ENCODE data around the gene MPP2. TPM values are rescaled to one million over a fixed set of nuclear protein-coding genes. Genes with fewer than 3 reads are reported as not detected.

Gene MPP2
- total RNA-seq, 1 experiment from 2014 or later, result 5.5 TPM

DNA sequence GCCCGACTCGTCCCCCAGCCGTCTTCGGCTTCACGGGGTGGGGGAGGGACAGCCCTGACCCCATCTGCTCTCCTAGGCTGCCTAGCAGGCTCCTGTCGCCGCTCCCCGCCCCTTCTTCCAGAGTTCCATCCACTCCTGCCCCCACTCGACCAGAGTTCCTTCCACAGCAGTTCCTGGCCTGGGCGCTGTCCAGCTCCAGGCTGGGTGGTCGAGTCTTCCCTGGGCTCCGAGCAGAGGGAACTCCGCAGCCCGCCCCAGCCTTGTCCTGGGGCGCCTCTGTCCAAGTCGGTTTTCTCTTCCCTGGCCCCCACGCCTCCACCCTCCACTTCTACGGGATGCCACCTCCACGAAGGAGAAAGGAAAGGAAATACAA lies 45.0 kb upstream of the MPP2 start:
- Mint-ChIP-seq H3K4me1 (ENCODE audit: low read depth, unreplicated experiment) (peaks cover 9% of the 10 kb centered on the region), H3K27me3 (ENCODE audit: unreplicated experiment) (peaks cover 80% of the 10 kb centered on the region), H3K27ac (ENCODE audit: unreplicated experiment) (no peak overlapping the region), H3K36me3 (ENCODE audit: insufficient read depth, unreplicated experiment) (no peaks in the 10 kb centered on the region), H3K9me3 (ENCODE audit: low read depth, unreplicated experiment) (no peaks in the 10 kb centered on the region), H3K4me3 (ENCODE audit: low read depth, unreplicated experiment) (peak overlapping the region; percentile 33)
- DNase-seq, result no peak
- CTCF ChIA-PET, result no interaction called here
- intact Hi-C loops (cut with micrococcal nuclease; ENCODE audit: unreplicated experiment), result no loop called here
- no TSS peak for BruUV-seq (replicated peaks)
- no peak for TF ChIP-seq CTCF (IDR thresholded peaks at IDR 0.05; ENCODE audit: unreplicated experiment)

GRCh38 chr17:43951750-43952149 lies 44.4 kb upstream of the MPP2 start:
- CTCF ChIA-PET, result no interaction called here
- BruUV-seq (replicated peaks), result no TSS peak
- Mint-ChIP-seq H3K4me3 (ENCODE audit: low read depth, unreplicated experiment) (no peak overlapping the region), H3K27ac (ENCODE audit: unreplicated experiment) (no peak overlapping the region), H3K27me3 (ENCODE audit: unreplicated experiment) (peaks cover 80% of the 10 kb centered on the region), H3K9me3 (ENCODE audit: low read depth, unreplicated experiment) (no peaks in the 10 kb centered on the region), H3K36me3 (ENCODE audit: insufficient read depth, unreplicated experiment) (no peaks in the 10 kb centered on the region), H3K4me1 (ENCODE audit: low read depth, unreplicated experiment) (peaks cover 9% of the 10 kb centered on the region)
- TF ChIP-seq CTCF (IDR thresholded peaks at IDR 0.05; ENCODE audit: unreplicated experiment), result no peak
- intact Hi-C loops (cut with micrococcal nuclease; ENCODE audit: unreplicated experiment), result no loop called here
- no peak for DNase-seq

GRCh38 chr17:43950554-43950953 lies 43.2 kb upstream of the MPP2 start:
- H3K4me1 Mint-ChIP-seq (ENCODE audit: low read depth, unreplicated experiment), result peaks cover 9% of the 10 kb centered on the region
- no peaks in the 10 kb centered on the region for H3K36me3 Mint-ChIP-seq (ENCODE audit: insufficient read depth, unreplicated experiment)
- H3K9me3 Mint-ChIP-seq (ENCODE audit: low read depth, unreplicated experiment), result no peaks in the 10 kb centered on the region
- no peak overlapping the region for H3K27ac Mint-ChIP-seq (ENCODE audit: unreplicated experiment)
- no TSS peak for BruUV-seq (replicated peaks)
- peaks cover 80% of the 10 kb centered on the region for H3K27me3 Mint-ChIP-seq (ENCODE audit: unreplicated experiment)
- intact Hi-C loops (cut with micrococcal nuclease; ENCODE audit: unreplicated experiment), result no loop called here
- DNase-seq, result no peak
- CTCF ChIA-PET, result interaction anchor here (0.5 to 1.1 kb wide), 2 partner anchors 91 to 1804 kb away, joined by 3 read pairs; no protein-coding TSS in a partner anchor
- no peak overlapping the region for H3K4me3 Mint-ChIP-seq (ENCODE audit: low read depth, unreplicated experiment)
- no peak for TF ChIP-seq CTCF (IDR thresholded peaks at IDR 0.05; ENCODE audit: unreplicated experiment)

DNA sequence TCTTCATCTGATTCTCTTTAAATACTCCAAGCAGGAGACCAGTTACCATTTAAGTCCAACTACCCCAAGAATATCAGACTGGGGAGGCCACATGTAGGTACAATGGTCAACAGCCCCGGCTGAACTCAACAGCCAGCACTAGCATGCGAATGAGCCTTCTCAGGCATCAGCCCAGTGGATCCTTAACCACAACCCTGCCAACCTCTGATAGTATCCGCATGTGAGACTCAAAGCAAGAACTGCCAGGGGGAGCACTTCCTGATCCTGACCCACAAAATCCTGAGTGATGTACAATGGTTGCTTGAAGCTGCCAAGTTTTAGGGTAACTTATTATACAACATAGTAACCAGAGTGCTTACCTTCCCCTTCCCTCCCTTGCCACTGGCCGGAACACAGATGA lies 42.4 kb upstream of the MPP2 start:
- CTCF ChIA-PET, result interaction anchor here (0.5 kb wide), 1 partner anchor 1803 kb away, joined by 3 read pairs; no protein-coding TSS in a partner anchor
- TF ChIP-seq CTCF (IDR thresholded peaks at IDR 0.05; ENCODE audit: unreplicated experiment), result no peak
- Mint-ChIP-seq H3K27ac (ENCODE audit: unreplicated experiment) (no peak overlapping the region), H3K36me3 (ENCODE audit: insufficient read depth, unreplicated experiment) (no peaks in the 10 kb centered on the region), H3K4me3 (ENCODE audit: low read depth, unreplicated experiment) (no peak overlapping the region), H3K27me3 (ENCODE audit: unreplicated experiment) (peaks cover 80% of the 10 kb centered on the region), H3K9me3 (ENCODE audit: low read depth, unreplicated experiment) (no peaks in the 10 kb centered on the region), H3K4me1 (ENCODE audit: low read depth, unreplicated experiment) (peaks cover 15% of the 10 kb centered on the region)
- intact Hi-C loops (cut with micrococcal nuclease; ENCODE audit: unreplicated experiment), result no loop called here
- no peak for DNase-seq
- no TSS peak for BruUV-seq (replicated peaks)
